Activated CD8-positive, alpha-beta memory T cell treated with anti-CD3 and anti-CD28 coated beads, Interleukin-2, amount 50 U/mL, for 1 hour (primary cell): ENCODE measurements around the gene MPP4.
"Not testable (repeated sequence)": the region's sequence is repeated elsewhere in the genome, so short reads cannot be mapped to it uniquely, and the experiment has no call there.

Experiments used
- DNase-seq: peaks from one replicate; pipeline ENCODE4 v3.0.0-alpha.2; 2020; ENCODE audit errors: extremely low read depth

Gene MPP4

GRCh38 chr2:201671205-201671604 lies 27.2 kb downstream of the MPP4 start:
- DNase-seq = not testable (repeated sequence)

DNA sequence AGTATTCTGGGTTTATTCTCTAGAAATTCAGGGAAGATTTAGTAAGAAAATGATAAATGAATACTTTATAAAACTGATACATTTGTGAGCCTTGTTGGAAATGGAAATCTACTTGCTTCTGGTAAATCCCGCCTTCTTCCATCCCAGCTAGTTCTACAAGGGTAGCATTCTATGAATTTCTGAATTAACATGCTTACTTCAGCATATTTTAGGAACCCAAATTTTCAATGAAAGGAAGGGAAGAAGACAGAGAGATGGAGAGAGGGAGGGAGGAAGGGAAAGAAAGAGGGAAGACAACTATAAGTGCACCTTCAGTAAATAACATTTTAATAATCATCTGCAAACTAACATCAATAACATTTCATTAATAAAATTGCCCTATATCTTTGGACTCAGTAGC lies 28.6 kb downstream of the MPP4 start:
- no peak for DNase-seq

GRCh38 chr2:201668402-201668910 lies 30.0 kb downstream of the MPP4 start:
- DNase-seq = no peak

- DNase-seq = no peak
Measured at GRCh38 chr2:201664334-201664733, 34.1 kb downstream of the MPP4 start.

- DNase-seq = no peak
Measured at GRCh38 chr2:201661366-201661765, 37.1 kb downstream of the MPP4 start.

- DNase-seq = no peak
Measured at GRCh38 chr2:201660293-201660895, 38.0 kb downstream of the MPP4 start.

DNA sequence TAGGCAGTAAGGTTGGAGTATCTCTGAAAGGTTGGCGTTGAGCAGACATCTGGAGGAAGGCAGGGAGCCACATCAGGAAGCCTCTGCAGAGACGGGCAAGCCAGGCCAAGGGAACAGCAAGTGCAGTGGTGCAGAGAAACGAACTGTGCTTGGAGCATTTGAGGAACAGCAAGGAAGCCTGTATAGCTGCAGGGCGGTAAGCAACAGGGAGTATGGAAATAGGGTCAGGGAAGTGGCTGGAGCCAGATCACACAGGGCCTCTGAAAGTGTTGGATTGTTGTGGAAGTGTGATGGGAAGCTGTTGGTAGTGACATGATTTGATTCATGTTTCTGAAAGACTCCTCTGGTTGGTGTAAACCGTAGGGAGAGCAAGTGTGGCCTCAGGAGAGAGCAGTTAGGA lies 41.7 kb downstream of the MPP4 start:
- no peak for DNase-seq

DNA sequence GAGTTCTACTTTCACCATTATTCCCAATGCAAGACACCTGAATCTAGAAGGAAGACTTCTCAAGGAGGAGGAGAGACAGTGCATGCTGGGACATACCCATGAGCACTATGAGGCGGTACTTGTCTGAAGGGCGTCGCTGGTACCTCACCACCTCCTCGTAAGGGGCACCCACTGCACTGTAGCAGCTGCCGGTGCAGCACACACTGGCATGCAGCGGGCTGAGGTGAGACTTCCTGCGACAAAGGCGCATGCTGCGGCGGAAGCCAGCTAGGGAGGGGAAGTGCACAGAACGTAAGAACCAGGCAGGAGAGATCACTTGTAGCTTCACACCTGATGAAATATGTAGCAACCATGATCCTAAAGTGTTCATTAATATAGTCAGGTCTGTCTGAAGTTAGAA lies 42.3 kb downstream of the MPP4 start:
- DNase-seq = no peak

- DNase-seq = no peak
Measured at GRCh38 chr2:201654616-201655384, 43.6 kb downstream of the MPP4 start.

DNA sequence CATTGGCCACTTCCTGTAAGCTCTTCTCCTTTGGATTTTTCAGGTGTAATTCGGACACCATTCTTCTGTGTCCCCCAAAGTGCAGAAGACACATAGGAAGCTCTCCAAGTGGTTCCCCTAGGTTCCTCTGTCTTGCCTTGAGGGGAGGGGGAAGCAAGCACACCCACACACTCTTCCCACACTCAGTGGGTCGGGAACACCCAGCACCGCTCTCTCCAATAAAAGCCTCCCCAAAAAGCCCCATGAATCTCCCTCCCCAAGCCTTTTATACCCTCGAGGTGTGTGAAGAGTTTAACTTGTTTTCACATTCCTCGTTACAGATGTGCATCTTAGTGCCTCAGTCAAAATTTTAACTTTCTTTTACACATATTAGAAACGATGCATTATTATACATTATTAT lies 45.2 kb downstream of the MPP4 start:
- DNase-seq = no peak

- no peak for DNase-seq
Measured at GRCh38 chr2:201649442-201649841, 49.0 kb downstream of the MPP4 start.

DNA sequence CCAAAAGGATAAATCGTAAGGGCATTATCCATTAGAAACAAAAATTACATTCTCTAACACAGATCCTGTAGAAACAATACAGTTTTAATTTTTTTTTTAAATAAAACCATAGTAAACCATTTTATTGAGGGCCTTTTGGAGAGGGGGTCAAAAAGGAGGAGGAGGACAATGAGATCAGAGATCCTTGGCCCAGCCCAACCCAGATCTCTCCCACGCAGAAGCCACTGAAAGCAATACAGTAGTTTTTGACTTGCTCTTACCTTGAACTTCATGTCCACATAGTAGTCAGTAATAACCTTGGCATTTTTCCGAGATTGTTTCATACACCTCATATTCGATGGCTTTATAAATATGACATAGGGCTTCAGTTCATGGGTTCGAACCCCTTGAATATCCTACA lies 51.0 kb downstream of the MPP4 start:
- DNase-seq = no peak

GRCh38 chr2:201644001-201644400 lies 54.4 kb downstream of the MPP4 start:
- no peak for DNase-seq

GRCh38 chr2:201643216-201643890 lies 55.1 kb downstream of the MPP4 start, which contains the start of gene TMEM237:
TMEM237 (minus strand) TSS chr2:201643503; CDS start chr2:201643400, 103 bp downstream.
- no peak for DNase-seq

DNA sequence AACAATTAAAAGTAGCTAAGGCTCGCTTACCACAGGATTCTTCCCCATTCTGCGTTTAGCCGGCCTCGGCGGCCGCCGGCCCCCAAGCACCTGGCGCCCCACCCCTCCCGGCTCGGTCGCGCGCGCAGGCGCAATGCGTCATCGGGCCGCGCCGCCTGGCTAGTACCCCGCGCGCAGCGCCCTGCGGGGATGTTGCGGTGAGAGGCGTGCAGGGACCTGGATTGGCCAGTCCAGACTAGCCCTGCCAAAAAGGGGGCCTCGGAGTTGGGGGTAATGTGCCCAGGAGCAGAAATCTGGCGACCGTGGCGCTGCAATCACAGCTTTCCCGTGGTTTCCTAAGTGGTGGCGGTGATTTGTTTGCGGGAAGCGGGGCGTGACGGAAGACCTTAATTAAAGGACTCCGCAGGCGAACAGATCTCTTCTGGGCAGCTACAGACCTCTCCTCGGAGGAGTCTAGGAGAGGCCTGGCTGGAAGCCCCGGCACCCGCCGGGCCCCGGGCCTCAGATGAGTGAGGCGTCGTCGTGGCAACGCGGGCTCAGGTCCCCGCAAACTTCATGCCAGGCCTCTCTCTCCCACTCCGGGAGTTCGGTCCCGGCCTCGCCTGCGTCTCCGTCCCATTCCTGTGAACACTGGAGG lies 55.7 kb downstream of the MPP4 start:
- DNase-seq = peak; percentile 35

GRCh38 chr2:201642086-201642578 lies 56.3 kb downstream of the MPP4 start:
- peak; percentile 17 for DNase-seq

- DNase-seq = no peak
Measured at GRCh38 chr2:201639205-201639604, 59.2 kb downstream of the MPP4 start.

- no peak for DNase-seq
Measured at GRCh38 chr2:201638326-201638725, 60.1 kb downstream of the MPP4 start.

DNA sequence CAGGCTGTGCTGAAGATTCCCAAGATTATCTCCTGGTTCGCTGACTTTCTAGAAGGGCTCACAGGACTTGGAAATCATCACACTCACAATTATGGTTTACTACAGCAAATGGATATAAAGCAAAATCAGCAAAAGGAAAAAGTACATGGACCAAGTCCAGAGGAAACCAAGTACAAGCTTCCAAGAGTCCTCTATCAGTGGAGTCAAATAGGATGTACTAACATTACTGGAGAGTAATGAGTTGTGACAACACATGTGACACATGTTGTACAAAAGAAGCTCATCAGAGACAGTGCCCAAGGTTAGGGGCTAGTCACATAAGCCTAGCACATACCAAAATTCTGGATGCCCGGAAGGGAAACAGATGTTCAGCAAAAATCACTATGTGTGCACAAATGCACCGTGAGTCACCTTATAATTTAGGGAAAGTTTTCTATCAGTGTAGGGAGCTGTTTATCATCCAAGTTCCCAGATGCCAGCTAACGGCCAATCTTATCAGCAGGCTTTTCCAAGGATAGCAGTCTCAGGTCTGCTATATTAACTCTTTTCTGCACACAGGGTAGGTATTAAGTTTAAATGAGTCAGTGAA lies 64.7 kb downstream of the MPP4 start:
- DNase-seq = no peak

- DNase-seq = no peak
Measured at GRCh38 chr2:201631041-201631440, 67.4 kb downstream of the MPP4 start.

GRCh38 chr2:201630577-201630976 lies 67.9 kb downstream of the MPP4 start:
- DNase-seq = no peak

GRCh38 chr2:201628545-201628944 lies 69.9 kb downstream of the MPP4 start:
- DNase-seq = no peak
